Measurements from ENCODE around the gene SLC23A1.
"Not testable (repeated sequence)": the region's sequence is repeated elsewhere in the genome, so short reads cannot be mapped to it uniquely, and the experiment has no call there.

Gene SLC23A1

GRCh38 chr5:139389701-139390638, 6.9 kb upstream of the SLC23A1 start, which contains the start of gene MZB1:
TSS of gene MZB1 (minus strand) at chr5:139389913. CDS start at chr5:139389856, 57 bp downstream.
- no peak for DNase-seq (ENCODE audit: low spot score)

GRCh38 chr5:139388198-139388821, 5.2 kb upstream of the SLC23A1 start:
- no peak for DNase-seq (ENCODE audit: low spot score)

GRCh38 chr5:139387611-139388197, 4.6 kb upstream of the SLC23A1 start:
- DNase-seq (ENCODE audit: low spot score), result no peak

GRCh38 chr5:139386956-139387355, 3.9 kb upstream of the SLC23A1 start:
- DNase-seq (ENCODE audit: low spot score), result not testable (repeated sequence)

- DNase-seq (ENCODE audit: low spot score), result no peak
These were observed 2.9 kb upstream of the SLC23A1 start for GRCh38 chr5:139386050-139386438.

GRCh38 chr5:139385061-139386049, 2.3 kb upstream of the SLC23A1 start:
- no peak for DNase-seq (ENCODE audit: low spot score)

- DNase-seq (ENCODE audit: low spot score), result no peak
These were observed 1.5 kb upstream of the SLC23A1 start for GRCh38 chr5:139384591-139385051.

- no peak for DNase-seq (ENCODE audit: low spot score)
These were observed 995 bp upstream of the SLC23A1 start for GRCh38 chr5:139383993-139384590.

GRCh38 chr5:139382807-139383206, 290 bp downstream of the SLC23A1 start:
- DNase-seq (ENCODE audit: low spot score), result no peak

- DNase-seq (ENCODE audit: low spot score), result no peak
These were observed 998 bp downstream of the SLC23A1 start for GRCh38 chr5:139381837-139382761.

- no peak for DNase-seq (ENCODE audit: low spot score)
These were observed 3.3 kb downstream of the SLC23A1 start for GRCh38 chr5:139379626-139380449.

GRCh38 chr5:139378941-139379361, 4.1 kb downstream of the SLC23A1 start:
- DNase-seq (ENCODE audit: low spot score), result no peak

- DNase-seq (ENCODE audit: low spot score), result no peak
These were observed 4.8 kb downstream of the SLC23A1 start for GRCh38 chr5:139378101-139378825.

- no peak for DNase-seq (ENCODE audit: low spot score)
These were observed 5.9 kb downstream of the SLC23A1 start for GRCh38 chr5:139377226-139377625.

GRCh38 chr5:139376364-139376763, 6.7 kb downstream of the SLC23A1 start:
- DNase-seq (ENCODE audit: low spot score), result no peak

- DNase-seq (ENCODE audit: low spot score), result no peak
These were observed 8.2 kb downstream of the SLC23A1 start for GRCh38 chr5:139374909-139375308.

GRCh38 chr5:139371482-139372435, 11.3 kb downstream of the SLC23A1 start:
- no peak for DNase-seq (ENCODE audit: low spot score)
